Lung (tissue), 12 donors: ENCODE measurements around the gene UBE2D1. TPM values are rescaled to one million over a fixed set of nuclear protein-coding genes. Genes with fewer than 3 reads are reported as not detected.

Experiments
- ATAC-seq: fragments of 200-7000 bp; cut with Tn5 transposase; one replicate; pipeline ENCODE4 v1.9.1; 2020; ENCODE audit warnings: moderate number of reproducible peaks; ENCODE audit not compliant: insufficient read depth, low FRiP score
- DNase-seq, 3 donors: peaks; one replicate each; pipeline ENCODE4 v3.0.0-alpha.2; 2013 to 2017
- H3K27ac ChIP-seq, 2 donors: one replicate each; pipeline ENCODE4 v1.5.1; 2013; ENCODE audit warnings: mild to moderate bottlenecking in 2 of 2, moderate library complexity in 2 of 2, control low read depth in 1 of 2, inconsistent platforms in 1 of 2, low read depth in 1 of 2, low read length in 1 of 2
- H3K27me3 ChIP-seq, 3 donors: one replicate each; pipeline ENCODE4 v1.5.1; 2013; ENCODE audit warnings: low read length in 2 of 3; ENCODE audit not compliant: control insufficient read depth in 3 of 3, insufficient read depth in 3 of 3
- H3K36me3 ChIP-seq, 4 donors: one replicate each; pipeline ENCODE4 v1.5.1; 2013; ENCODE audit warnings: low read length in 4 of 4, mild to moderate bottlenecking in 1 of 4, moderate library complexity in 1 of 4; ENCODE audit not compliant: control insufficient read depth in 4 of 4, insufficient read depth in 4 of 4
- H3K4me1 ChIP-seq, 5 donors: one replicate each; pipeline ENCODE4 v1.5.1; 2013; ENCODE audit warnings: low read length in 5 of 5, mild to moderate bottlenecking in 2 of 5, moderate library complexity in 1 of 5; ENCODE audit not compliant: control insufficient read depth in 5 of 5, insufficient read depth in 5 of 5
- H3K4me3 ChIP-seq: one replicate; pipeline ENCODE4 v1.5.1; 2013; ENCODE audit warnings: mild to moderate bottlenecking, control low read depth, moderate library complexity
- H3K9ac ChIP-seq, 2 donors: one replicate each; pipeline ENCODE4 v1.5.1; 2013; ENCODE audit warnings: low read length in 2 of 2, control low read depth in 1 of 2; ENCODE audit not compliant: insufficient read depth in 1 of 2
- H3K9me3 ChIP-seq, 4 donors: one replicate each; pipeline ENCODE4 v1.5.1; 2013; ENCODE audit warnings: low read length in 3 of 4, mild to moderate bottlenecking in 1 of 4, moderate library complexity in 1 of 4; ENCODE audit not compliant: control insufficient read depth in 4 of 4, insufficient read depth in 3 of 4
- WGBS, 2 donors: extraction: QIAGEN DNeasy Blood & Tissue Kit; methylation state at CpG; one replicate each; pipeline ENCODE4 v1.1.7; 2013; 5-methylcytosine and 5-hydroxymethylcytosine counted together
- polyA plus RNA-seq, 2 donors: library from polyadenylated mRNA; stranded (reverse); fragments of 200-250 nt; gene quantifications; one replicate each; pipeline ENCODE4 v1.2.1, GENCODE V29; 2013
- total RNA-seq, 2 donors: library from RNA; depleted of rRNA in 1 of 2; stranded (reverse); fragments of >200 nt in 1 of 2; gene quantifications; one replicate each; pipeline ENCODE4 v1.2.1, GENCODE V29; 2014 to 2021
- TF ChIP-seq, protein P1 (sequence below): IDR thresholded peaks from 2 replicates; pipeline ENCODE4 v1.5.1; 2012; ENCODE audit warnings: mild to moderate bottlenecking; ENCODE audit errors: control extremely low read depth, extremely low read depth
- donor health status: control.
- donor health status: control.
- donor health status: Bipolar disorder and iron deficiency.
- donor health status: healthy.
- donor health status: DM: yes; HTN: yes; CAD: no.

Gene UBE2D1
- total and polyA plus RNA-seq, 4 donors: 15.6 to 30.5 (median 21.0) TPM

DNA sequence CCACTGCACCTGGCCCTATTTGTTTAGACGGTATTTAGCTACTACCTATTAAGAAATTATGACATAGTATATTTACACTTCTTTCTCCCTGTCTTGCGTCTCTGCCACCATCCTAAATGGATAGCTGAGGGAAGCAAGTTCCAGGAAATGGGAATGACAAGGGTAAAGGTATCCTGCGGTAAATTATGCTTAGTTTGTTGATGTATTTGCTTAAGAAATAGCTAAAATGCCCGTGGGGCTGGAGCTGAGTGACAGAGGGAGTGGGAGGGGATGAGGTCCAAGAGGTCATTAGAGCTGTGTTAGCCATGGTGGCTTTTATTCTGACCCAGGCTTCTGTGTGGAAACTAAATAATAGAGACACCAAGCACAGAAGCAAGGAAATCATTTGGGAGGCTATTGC lies 29.0 kb upstream of the UBE2D1 start:
- no peak for ATAC-seq
- DNase-seq: no peak
- Histone ChIP-seq H3K9me3 (no peaks in the 10 kb centered on the region), H3K4me1 (no peaks in the 10 kb centered on the region), H3K27me3 (peaks cover 0 to 4% (median 0%) of the 10 kb centered on the region in 3 donors), H3K36me3 (no peaks in the 10 kb centered on the region), H3K9ac (no peak overlapping the region), H3K27ac (no peak overlapping the region), H3K4me3 (no peak overlapping the region)
- 53 to 69% methylated on average over 4 of the region's 4 CpGs for WGBS, 2 donors
- TF ChIP-seq, protein P1, sequence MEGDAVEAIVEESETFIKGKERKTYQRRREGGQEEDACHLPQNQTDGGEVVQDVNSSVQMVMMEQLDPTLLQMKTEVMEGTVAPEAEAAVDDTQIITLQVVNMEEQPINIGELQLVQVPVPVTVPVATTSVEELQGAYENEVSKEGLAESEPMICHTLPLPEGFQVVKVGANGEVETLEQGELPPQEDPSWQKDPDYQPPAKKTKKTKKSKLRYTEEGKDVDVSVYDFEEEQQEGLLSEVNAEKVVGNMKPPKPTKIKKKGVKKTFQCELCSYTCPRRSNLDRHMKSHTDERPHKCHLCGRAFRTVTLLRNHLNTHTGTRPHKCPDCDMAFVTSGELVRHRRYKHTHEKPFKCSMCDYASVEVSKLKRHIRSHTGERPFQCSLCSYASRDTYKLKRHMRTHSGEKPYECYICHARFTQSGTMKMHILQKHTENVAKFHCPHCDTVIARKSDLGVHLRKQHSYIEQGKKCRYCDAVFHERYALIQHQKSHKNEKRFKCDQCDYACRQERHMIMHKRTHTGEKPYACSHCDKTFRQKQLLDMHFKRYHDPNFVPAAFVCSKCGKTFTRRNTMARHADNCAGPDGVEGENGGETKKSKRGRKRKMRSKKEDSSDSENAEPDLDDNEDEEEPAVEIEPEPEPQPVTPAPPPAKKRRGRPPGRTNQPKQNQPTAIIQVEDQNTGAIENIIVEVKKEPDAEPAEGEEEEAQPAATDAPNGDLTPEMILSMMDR: no peak

DNA sequence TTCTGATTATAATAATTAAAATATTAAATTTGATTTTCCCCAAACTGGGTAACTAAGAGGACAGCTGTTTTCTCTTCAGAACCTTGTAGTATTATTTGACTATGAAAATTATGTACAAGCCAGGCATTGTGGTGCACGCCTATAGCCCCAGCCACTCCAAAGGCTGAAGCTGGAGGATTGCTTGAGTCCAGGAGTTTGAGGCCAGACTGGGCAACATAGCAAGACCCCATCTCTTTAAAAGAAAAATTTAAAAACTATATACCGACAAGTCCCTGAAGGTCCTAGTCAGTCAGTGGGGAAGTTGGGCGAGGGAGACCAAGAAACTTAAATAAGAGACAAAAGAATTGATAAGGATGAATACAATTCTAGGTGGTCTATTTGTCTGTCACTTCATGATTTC lies 27.1 kb upstream of the UBE2D1 start:
- peaks cover 0 to 4% (median 0%) of the 10 kb centered on the region in 3 donors for H3K27me3 ChIP-seq
- DNase-seq (no peak), ATAC-seq (no peak)
- no peak overlapping the region for H3K27ac ChIP-seq
- WGBS, 2 donors: 94 to 95% methylated on average over 3 of the region's 3 CpGs
- H3K4me1 ChIP-seq: no peaks in the 10 kb centered on the region
- TF ChIP-seq, protein P1: no peak
- H3K9ac ChIP-seq: no peak overlapping the region
- H3K4me3 ChIP-seq: no peak overlapping the region
- no peaks in the 10 kb centered on the region for H3K36me3 ChIP-seq
- H3K9me3 ChIP-seq: no peaks in the 10 kb centered on the region

DNA sequence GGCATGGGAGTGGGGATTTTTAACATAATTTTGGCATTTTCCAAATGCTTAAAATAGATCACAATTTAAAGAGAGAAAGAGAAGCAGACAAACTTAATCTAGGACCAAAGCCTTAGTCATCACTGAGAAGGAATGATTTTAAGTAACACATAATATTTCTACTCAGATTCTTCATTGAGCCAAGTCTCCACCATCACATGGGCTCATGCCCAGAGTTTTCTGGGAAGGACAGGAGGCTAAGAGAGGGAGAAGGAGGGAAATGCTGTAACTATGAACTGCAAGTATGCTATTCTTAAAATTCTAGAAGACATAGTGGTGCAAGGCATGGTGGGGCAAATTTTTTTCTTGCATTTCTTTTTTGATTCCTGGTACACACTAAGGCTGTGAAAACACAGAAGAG lies 23.8 kb upstream of the UBE2D1 start:
- Histone ChIP-seq H3K4me3 (no peak overlapping the region), H3K27me3 (peaks cover 0 to 3% (median 0%) of the 10 kb centered on the region in 3 donors), H3K27ac (no peak overlapping the region), H3K4me1 (no peaks in the 10 kb centered on the region), H3K9ac (no peak overlapping the region), H3K9me3 (no peaks in the 10 kb centered on the region), H3K36me3 (no peaks in the 10 kb centered on the region)
- DNase-seq (peak in 2 of 3 donors; percentile 43 to 66), ATAC-seq (no peak)
- TF ChIP-seq, protein P1: no peak

DNA sequence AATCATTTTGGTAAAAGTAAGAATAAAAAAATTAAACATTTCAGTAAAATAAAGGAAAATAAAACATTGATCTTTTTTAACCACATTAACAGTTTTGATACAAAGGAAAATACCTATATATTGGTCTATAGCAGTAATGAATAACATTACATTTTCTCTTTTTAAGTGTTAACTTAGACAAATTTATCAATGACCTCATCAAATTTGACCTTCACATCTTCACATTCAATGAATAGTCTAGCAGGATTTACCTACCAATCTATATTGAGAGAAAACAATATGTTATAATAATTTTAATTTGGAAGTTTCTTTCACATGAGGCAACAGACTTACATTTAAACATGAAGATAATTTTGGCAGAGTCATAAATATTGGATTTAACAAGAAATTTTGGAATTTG lies 17.9 kb upstream of the UBE2D1 start:
- Histone ChIP-seq H3K27ac (no peak overlapping the region), H3K9ac (no peak overlapping the region), H3K9me3 (no peaks in the 10 kb centered on the region), H3K36me3 (no peaks in the 10 kb centered on the region), H3K4me3 (no peak overlapping the region), H3K27me3 (no peaks in the 10 kb centered on the region), H3K4me1 (peaks cover 0 to 7% (median 0%) of the 10 kb centered on the region in 5 donors)
- ATAC-seq (no peak), DNase-seq (no peak)
- TF ChIP-seq, protein P1: no peak
